Activated CD8-positive, alpha-beta memory T cell treated with anti-CD3 and anti-CD28 coated beads, Interleukin-2, amount 10 ng/mL, durations not matched to agents 7 days and 5 days (primary cell): ENCODE results near the gene PPARD. TPM values are rescaled to one million over a fixed set of nuclear protein-coding genes. Genes with fewer than 3 reads are reported as not detected.

Source experiments
- ATAC-seq: fragments of 150-1000 bp; cut with Tn5 transposase; one replicate; pipeline ENCODE4 v1.10.0; 2021; ENCODE audit warnings: moderate library complexity
- CTCF ChIA-PET: fragments of 350-600 bp; sonication (Branson Sonifier 250); formaldehyde crosslinking; loops from one replicate; lab custom pipeline; 2021; ENCODE audit warnings: antibody characterized with exemption; lab: Charles Lee
- DNase-seq: peaks from one replicate; pipeline ENCODE4 v3.0.0-alpha.2; 2020
- H3K27ac Mint-ChIP-seq: one replicate; pipeline ENCODE4 v1.8.0; 2021; ENCODE audit warnings: mild to moderate bottlenecking, mixed read lengths
- H3K27me3 Mint-ChIP-seq: one replicate; pipeline ENCODE4 v1.8.0; 2021; ENCODE audit warnings: mixed read lengths
- H3K36me3 Mint-ChIP-seq: one replicate; pipeline ENCODE4 v1.8.0; 2021; ENCODE audit warnings: mild to moderate bottlenecking, mixed read lengths
- H3K4me1 Mint-ChIP-seq: one replicate; pipeline ENCODE4 v1.8.0; 2021; ENCODE audit warnings: mixed read lengths
- H3K4me3 Mint-ChIP-seq: one replicate; pipeline ENCODE4 v1.8.0; 2021; ENCODE audit warnings: mild to moderate bottlenecking, moderate library complexity, mixed read lengths
- H3K9me3 Mint-ChIP-seq: one replicate; pipeline ENCODE4 v1.8.0; 2022; ENCODE audit warnings: low read depth, mixed read lengths
- total RNA-seq, 2 experiments: library from RNA; stranded (reverse); gene quantifications; one replicate each; pipeline ENCODE4 v1.2.3, GENCODE V29; 2021

The PPARD gene
- 10 to 100 TPM; 16.4 to 18.8 TPM for total RNA-seq

DNA sequence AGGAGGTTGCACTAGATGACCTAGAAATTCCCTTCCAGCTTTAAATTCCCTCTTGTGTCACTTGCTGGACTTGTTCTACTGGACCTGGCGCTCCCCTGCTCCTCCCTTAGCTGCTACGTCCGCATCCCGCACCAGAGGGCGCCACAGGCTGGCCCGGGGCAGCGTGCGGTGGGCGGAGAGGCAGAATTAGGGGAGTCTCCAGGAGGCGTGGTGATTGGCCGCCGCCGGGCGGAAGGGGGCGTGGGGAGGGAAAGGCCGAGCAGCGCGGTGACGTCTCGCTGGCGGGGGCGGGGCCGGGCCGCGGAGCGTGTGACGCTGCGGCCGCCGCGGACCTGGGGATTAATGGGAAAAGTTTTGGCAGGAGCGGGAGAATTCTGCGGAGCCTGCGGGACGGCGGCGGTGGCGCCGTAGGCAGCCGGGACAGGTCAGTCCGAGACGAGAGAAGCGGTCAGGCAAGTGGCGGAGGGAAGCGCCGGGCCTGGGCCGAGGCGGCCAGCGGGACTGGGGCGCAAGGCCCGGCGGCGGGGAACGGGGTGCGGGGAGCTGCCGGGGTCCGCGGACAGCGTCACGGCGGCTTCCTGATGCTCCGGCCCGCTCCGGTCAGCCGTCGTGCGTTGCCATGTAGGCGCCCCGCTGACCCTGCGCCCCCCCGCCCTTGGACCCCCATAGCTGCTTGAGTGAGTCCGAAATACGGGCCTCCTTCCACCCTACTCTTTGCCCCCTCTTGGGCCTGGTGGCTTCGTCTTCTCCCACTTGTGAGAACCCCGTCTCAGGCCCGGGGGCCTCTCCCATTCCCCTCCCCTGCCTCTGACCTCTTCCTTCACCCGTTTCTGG is at the start of gene PPARD:
TSS of gene PPARD (plus strand) at position 301 of the 834 bp plus-strand sequence. CDS start 68,530 bp downstream, outside the sequence.
- Mint-ChIP-seq H3K4me1 (peaks cover 31% of the 10 kb centered on the region), H3K27me3 (peaks cover 7% of the 10 kb centered on the region), H3K27ac (peak within 1 kb of the TSS; percentile 86), H3K9me3 (no peaks in the 10 kb centered on the region), H3K36me3 (peaks cover 8% of the 10 kb centered on the region), H3K4me3 (peak within 1 kb of the TSS; percentile 95)
- CTCF ChIA-PET, result interaction anchor here (0.5 to 6.6 kb wide), 34 partner anchors 10 to 210 kb away, joined by 3 to 181 read pairs (median 4); partner anchors contain the start of genes DEF6, FANCE and RPL10A
- DNase-seq (peak; percentile 98), ATAC-seq (peak; percentile 99)

GRCh38 chr6:35293681-35294080 is 48.7 kb upstream of the PPARD start:
- H3K27ac Mint-ChIP-seq, result no peak overlapping the region
- peaks cover 13% of the 10 kb centered on the region for H3K4me1 Mint-ChIP-seq
- H3K27me3 Mint-ChIP-seq, result no peaks in the 10 kb centered on the region
- ATAC-seq (no peak), DNase-seq (no peak)
- H3K4me3 Mint-ChIP-seq, result no peak overlapping the region
- CTCF ChIA-PET, result interaction anchor here (0.7 to 10.4 kb wide), 18 partner anchors 8 to 258 kb away, joined by 3 to 249 read pairs (median 4); partner anchors contain the start of gene PPARD
- no peaks in the 10 kb centered on the region for H3K9me3 Mint-ChIP-seq
- peaks cover 9% of the 10 kb centered on the region for H3K36me3 Mint-ChIP-seq

GRCh38 chr6:35294308-35294945 is 47.9 kb upstream of the PPARD start:
- H3K9me3 Mint-ChIP-seq, result no peaks in the 10 kb centered on the region
- H3K27me3 Mint-ChIP-seq, result no peaks in the 10 kb centered on the region
- H3K27ac Mint-ChIP-seq, result no peak overlapping the region
- ATAC-seq, result peak; percentile 26
- no peak overlapping the region for H3K4me3 Mint-ChIP-seq
- peaks cover 11% of the 10 kb centered on the region for H3K36me3 Mint-ChIP-seq
- peaks cover 21% of the 10 kb centered on the region for H3K4me1 Mint-ChIP-seq
- CTCF ChIA-PET, result interaction anchor here (0.7 to 10.4 kb wide), 16 partner anchors 9 to 258 kb away, joined by 3 to 249 read pairs (median 7); partner anchors contain the start of genes PPARD and RPL10A
- peak; percentile 62 for DNase-seq

- Mint-ChIP-seq H3K36me3 (peaks cover 16% of the 10 kb centered on the region), H3K27me3 (no peaks in the 10 kb centered on the region), H3K4me3 (no peak overlapping the region), H3K4me1 (peaks cover 26% of the 10 kb centered on the region), H3K9me3 (no peaks in the 10 kb centered on the region), H3K27ac (no peak overlapping the region)
- no peak for DNase-seq
- CTCF ChIA-PET, result interaction anchor here (0.8 to 10.4 kb wide), 10 partner anchors 9 to 257 kb away, joined by 3 to 249 read pairs (median 32); partner anchors contain the start of genes FANCE, PPARD and RPL10A
- ATAC-seq, result no peak
Observed at GRCh38 chr6:35295036-35295435, 47.3 kb upstream of the PPARD start.

DNA sequence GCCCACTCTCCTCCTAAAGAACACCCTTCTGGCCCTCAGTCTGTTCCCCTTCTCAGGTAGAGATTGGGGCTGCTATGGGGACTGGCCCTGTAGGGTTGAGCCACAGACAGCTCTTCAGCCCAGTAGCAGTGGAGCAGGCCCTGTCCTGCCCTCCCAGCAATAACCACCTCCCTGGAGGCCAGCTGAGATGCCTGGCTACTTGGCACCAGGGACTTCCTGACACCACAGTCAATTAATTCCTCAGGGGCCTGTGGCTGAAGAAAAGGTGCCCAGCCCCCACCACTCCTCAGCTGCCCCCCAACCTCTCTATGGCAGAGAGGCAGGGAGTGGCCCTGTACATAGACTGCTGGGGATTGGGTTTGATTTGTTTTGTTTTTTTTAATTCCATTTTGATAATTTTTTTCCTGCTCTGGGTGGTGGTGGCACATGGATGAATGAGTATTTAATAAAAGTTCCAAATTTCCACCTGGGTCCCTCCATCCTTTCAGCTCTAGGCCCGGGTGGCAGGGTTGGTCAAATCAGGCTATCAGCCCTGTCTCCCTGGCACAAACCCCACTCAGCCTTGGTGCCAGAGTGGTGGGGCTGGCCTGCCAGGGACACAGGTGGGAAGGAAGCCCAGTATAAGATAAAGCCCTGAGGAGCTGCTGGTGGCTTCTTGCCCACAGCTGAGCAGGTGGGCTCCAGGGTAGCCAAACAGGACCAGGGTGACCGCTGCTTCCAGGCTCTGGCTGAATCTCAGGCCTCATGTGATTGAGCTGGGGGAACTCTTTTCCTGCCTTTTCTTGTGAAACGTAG is 46.6 kb upstream of the PPARD start:
- Mint-ChIP-seq H3K27ac (peak overlapping the region; percentile 39), H3K4me1 (peaks cover 33% of the 10 kb centered on the region), H3K36me3 (peaks cover 22% of the 10 kb centered on the region)

GRCh38 chr6:35296931-35297600 is 45.3 kb upstream of the PPARD start:
- CTCF ChIA-PET, result interaction anchor here (0.8 to 10.4 kb wide), 18 partner anchors 8 to 439 kb away, joined by 3 to 249 read pairs (median 12); partner anchors contain the start of genes ARMC12, FANCE, PPARD and RPL10A
- Mint-ChIP-seq H3K27me3 (no peaks in the 10 kb centered on the region), H3K9me3 (no peaks in the 10 kb centered on the region), H3K27ac (peak overlapping the region; percentile 92), H3K36me3 (peaks cover 24% of the 10 kb centered on the region), H3K4me1 (peaks cover 46% of the 10 kb centered on the region), H3K4me3 (peak overlapping the region; percentile 91)
- ATAC-seq (no peak), DNase-seq (no peak)

More for the DNA sequence above, 46.6 kb upstream of the PPARD start:
- ATAC-seq (no peak), DNase-seq (no peak)
- Mint-ChIP-seq H3K4me3 (no peak overlapping the region), H3K27me3 (no peaks in the 10 kb centered on the region), H3K9me3 (no peaks in the 10 kb centered on the region)
- CTCF ChIA-PET, result interaction anchor here (0.6 to 10.4 kb wide), 15 partner anchors 10 to 440 kb away, joined by 3 to 249 read pairs (median 18); partner anchors contain the start of genes FANCE, PPARD and RPL10A

- no peaks in the 10 kb centered on the region for H3K9me3 Mint-ChIP-seq
- peak within 1 kb of the TSS; percentile 91 for H3K4me3 Mint-ChIP-seq
- DNase-seq (peak; percentile 96), ATAC-seq (peak; percentile 86)
- peaks cover 54% of the 10 kb centered on the region for H3K4me1 Mint-ChIP-seq
- H3K27me3 Mint-ChIP-seq, result no peaks in the 10 kb centered on the region
- peak within 1 kb of the TSS; percentile 92 for H3K27ac Mint-ChIP-seq
- CTCF ChIA-PET, result interaction anchor here (0.7 to 10.4 kb wide), 19 partner anchors 7 to 438 kb away, joined by 3 to 249 read pairs (median 10); partner anchors contain the start of genes ARMC12, FANCE, PPARD and RPL10A
- peaks cover 24% of the 10 kb centered on the region for H3K36me3 Mint-ChIP-seq
Observed at GRCh38 chr6:35297601-35298481, 44.5 kb upstream of the PPARD start, which contains the start of gene DEF6. TSS of gene DEF6 (plus strand) at chr6:35297818. CDS start at chr6:35297857, 39 bp downstream.

DNA sequence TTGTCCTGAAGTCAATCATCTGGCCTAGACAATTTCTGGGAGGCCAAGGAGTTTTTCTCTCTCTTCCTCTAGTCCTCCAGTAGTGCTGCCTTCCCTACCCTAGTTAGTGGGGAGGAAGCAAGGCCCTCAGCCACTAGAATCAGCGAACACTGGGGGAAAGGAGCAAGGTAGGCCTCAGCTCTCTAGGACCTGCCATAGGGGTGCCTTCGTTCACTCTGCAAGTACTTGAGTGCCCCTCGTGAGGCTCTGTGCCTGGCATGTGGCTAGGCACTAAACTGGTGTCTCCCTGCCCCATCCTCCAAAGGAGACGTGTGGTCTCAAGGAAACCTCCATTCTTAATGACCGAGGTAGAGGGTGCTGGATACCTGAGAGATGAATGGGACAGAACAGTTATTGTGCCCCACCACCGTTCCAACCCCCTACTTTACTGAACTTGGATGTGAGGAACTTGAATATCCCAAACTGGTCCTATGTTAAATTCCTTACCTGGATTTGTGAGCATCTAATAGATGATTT is 43.7 kb upstream of the PPARD start:
- Mint-ChIP-seq H3K4me1 (peaks cover 61% of the 10 kb centered on the region), H3K27me3 (no peaks in the 10 kb centered on the region)
- CTCF ChIA-PET, result interaction anchor here (1.1 to 10.4 kb wide), 11 partner anchors 11 to 173 kb away, joined by 3 to 249 read pairs (median 30); partner anchors contain the start of genes FANCE, PPARD and RPL10A

GRCh38 chr6:35299674-35300073 is 42.7 kb upstream of the PPARD start:
- Mint-ChIP-seq H3K36me3 (peaks cover 33% of the 10 kb centered on the region), H3K4me3 (peak overlapping the region; percentile 91), H3K4me1 (peaks cover 66% of the 10 kb centered on the region), H3K9me3 (no peaks in the 10 kb centered on the region), H3K27me3 (no peaks in the 10 kb centered on the region), H3K27ac (peak overlapping the region; percentile 92)
- CTCF ChIA-PET, result interaction anchor here (1.1 to 10.4 kb wide), 7 partner anchors 10 to 172 kb away, joined by 3 to 249 read pairs (median 33); partner anchors contain the start of genes PPARD and RPL10A
- peak; percentile 68 for DNase-seq
- ATAC-seq, result no peak

More for the DNA sequence above, 43.7 kb upstream of the PPARD start:
- Mint-ChIP-seq H3K9me3 (no peaks in the 10 kb centered on the region), H3K27ac (peak overlapping the region; percentile 92), H3K4me3 (peak overlapping the region; percentile 91), H3K36me3 (peaks cover 29% of the 10 kb centered on the region)
- ATAC-seq, result no peak
- DNase-seq, result peak; percentile 55

DNA sequence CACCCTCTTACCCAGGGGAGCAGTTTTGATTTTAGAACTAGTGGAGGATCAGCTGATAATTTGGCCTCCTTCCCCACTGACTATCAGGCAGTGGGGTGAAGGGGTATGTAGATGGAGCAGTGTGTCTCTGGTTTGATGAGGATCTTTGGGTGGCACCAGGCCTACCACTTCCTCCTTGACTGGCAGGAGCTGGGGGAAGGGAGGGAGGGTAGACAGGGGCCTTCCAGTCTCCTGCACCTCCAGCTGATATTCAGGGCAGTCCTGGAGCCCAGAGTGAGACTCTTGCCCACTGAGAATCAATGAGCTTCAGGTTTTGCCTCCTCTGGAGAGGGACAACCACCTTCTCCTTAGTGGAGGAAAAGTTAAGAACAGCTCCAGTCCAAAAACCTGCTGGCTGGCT is 41.5 kb upstream of the PPARD start:
- peak overlapping the region; percentile 91 for H3K4me3 Mint-ChIP-seq
- CTCF ChIA-PET, result interaction anchor here (1.0 to 10.4 kb wide), 6 partner anchors 9 to 436 kb away, joined by 3 to 249 read pairs (median 6); partner anchors contain the start of genes ARMC12 and PPARD
- no peaks in the 10 kb centered on the region for H3K27me3 Mint-ChIP-seq
- peaks cover 32% of the 10 kb centered on the region for H3K36me3 Mint-ChIP-seq
- DNase-seq, result peak; percentile 64
- H3K27ac Mint-ChIP-seq, result peak overlapping the region; percentile 92
- H3K9me3 Mint-ChIP-seq, result no peaks in the 10 kb centered on the region
- H3K4me1 Mint-ChIP-seq, result peaks cover 68% of the 10 kb centered on the region
- no peak for ATAC-seq
